Activated naive CD4-positive, alpha-beta T cell treated with Interleukin-2 at 50 U/mL for 16 hours (primary cell): ENCODE data around the gene SMIM22.
"Not testable (repeated sequence)": the region's sequence is repeated elsewhere in the genome, so short reads cannot be mapped to it uniquely, and the experiment has no call there.

Experiments used
- DNase-seq: peaks from one replicate; pipeline ENCODE4 v3.0.0-alpha.2; 2020

The SMIM22 gene

GRCh38 chr16:4769306-4769638 lies 25.9 kb upstream of the SMIM22 start:
- no peak for DNase-seq

DNA sequence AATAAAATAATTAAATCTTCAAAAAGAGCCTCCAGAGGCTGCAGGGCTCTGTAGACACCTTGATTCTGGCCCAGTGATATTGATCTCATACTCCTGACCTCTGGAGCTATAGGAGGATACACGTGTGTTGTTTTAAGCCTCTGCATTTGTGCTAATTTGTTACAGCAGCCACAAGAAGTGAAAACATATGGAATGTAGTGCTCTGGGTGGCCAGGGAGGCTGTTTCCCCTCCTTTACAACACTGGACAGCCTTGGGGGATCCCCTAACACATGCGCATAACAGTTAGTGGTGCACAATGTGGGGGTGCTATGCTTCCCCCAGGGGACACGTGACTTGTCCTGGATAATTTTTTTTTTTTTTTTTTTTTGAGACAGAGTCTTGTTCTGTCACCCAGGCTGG lies 23.5 kb upstream of the SMIM22 start:
- DNase-seq, result no peak

DNA sequence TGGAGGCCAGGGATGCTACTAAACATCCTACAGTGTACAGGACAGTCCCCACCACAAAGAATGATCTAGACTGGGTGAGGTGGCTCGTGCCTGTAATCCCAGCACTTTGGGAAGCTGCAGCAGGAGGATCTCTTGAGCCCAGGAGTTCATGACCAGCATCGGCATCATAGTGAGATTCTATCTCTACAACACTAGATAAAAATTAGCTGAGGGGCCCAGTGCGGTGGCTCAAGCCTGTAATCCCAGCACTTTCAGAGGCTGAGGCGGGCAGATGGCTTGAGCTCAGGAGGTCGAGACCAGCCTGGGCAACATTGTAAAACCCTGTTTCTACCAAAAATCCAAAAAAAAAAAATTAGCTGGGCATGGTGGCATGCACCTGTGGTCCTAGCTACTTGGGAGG lies 22.8 kb upstream of the SMIM22 start:
- no peak for DNase-seq

GRCh38 chr16:4775005-4775404 lies 20.2 kb upstream of the SMIM22 start:
- DNase-seq, result no peak

DNA sequence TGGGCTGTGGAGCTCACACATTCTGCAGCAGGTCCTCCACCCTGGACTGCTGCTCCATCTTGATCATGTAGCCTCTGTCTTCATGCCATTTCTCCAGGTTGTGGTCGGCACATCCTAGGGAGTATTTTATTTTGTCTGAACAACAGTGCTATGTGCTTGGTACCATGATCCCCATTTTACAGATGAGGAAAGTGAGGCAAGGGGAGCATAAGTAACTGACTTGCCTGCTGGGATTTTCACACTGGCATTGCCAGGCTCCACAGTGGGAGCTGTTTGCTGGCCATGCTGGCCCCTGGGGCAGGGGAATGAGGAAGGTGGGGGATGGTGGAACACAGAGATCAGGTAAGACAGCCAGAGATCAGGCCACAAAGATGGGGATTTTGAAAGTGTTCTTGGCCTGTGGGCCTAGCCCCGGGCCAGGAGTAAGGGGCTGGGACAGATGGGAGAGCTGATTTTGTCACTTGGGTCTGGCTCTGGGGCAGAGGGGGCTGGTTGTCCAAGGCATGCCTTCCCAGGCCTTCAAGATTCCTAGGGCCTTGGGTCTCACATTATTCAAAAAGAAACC lies 18.9 kb upstream of the SMIM22 start:
- DNase-seq, result no peak

DNA sequence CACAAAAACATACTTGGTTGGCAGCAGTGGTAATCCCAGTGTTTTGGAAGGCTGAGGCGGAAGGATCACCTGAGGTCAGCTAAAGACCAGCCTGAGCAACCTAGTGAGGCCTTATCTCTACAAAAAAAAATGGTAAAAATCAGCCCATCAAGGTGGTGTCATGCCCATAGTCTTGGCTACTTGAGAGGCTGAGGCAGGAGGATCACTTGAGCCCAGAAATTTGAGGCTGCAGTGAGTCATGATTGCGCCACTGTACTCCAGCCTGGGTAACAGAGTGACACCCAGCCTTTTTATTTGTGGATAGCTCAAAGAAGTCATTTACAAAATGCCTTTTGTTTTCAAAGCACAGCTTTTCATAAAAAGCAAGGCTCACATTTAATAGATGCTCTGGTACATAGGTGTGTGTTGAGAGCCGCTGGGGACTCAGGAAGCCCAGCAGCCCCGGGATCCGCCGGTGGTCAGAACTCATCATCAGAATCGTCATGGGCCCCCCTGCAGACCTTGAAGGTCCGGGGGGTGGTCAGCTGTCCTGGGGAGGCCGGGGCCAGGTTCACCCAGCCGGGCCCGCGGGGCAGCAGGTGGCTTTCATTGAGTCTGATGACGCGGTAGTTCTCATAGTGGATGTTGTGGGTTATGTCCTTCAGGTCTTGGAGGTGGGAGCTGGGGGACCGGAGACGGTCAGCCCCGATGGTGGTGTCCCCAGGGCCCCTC lies 17.7 kb upstream of the SMIM22 start:
- DNase-seq, result no peak

GRCh38 chr16:4778050-4778392 lies 17.1 kb upstream of the SMIM22 start:
- no peak for DNase-seq

DNA sequence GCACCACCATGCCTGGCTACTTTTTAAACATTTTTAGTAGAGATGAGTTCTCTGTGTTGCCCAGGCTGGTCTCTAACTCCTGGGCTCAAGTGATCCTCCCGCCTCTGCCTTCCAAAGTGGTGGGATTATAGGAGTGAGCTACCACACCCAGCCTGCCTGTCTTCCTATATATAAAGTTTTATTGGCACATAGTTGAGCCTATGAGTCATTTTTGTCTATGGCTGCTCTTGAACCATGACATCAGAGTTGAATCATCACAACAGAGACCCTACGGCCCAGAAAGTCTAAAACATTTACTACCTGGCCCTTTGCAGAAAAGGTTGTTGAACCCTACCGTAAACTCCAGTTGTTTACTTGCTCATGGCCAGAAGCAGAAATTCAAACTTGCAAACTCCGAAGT lies 14.9 kb upstream of the SMIM22 start:
- no peak for DNase-seq

- no peak for DNase-seq
Observed at GRCh38 chr16:4783251-4783950, 11.8 kb upstream of the SMIM22 start.

DNA sequence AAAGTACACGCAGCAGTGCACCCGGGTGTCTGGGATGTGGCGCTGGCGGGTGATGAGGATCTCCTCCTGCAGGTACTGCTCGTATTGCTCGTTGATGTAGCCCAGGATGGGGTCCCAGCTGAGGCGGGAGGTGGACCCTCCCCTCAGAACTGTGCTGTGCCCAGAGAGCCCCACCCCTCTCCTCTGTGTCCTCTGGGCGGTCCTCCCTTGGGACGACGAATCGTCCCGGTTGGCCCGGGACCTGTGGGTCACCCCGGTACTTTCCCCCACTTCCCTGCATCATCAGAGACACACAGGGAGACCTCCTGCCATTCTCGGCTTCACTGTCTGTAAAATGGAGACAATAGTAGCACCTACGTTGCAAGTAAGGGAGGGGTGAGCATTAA lies 11.2 kb upstream of the SMIM22 start:
- DNase-seq, result no peak

GRCh38 chr16:4784444-4784987 lies 10.7 kb upstream of the SMIM22 start:
- DNase-seq, result not testable (repeated sequence)

- no peak for DNase-seq
Observed at GRCh38 chr16:4785758-4786433, 9.3 kb upstream of the SMIM22 start.

- no peak for DNase-seq
Observed at GRCh38 chr16:4787068-4787467, 8.1 kb upstream of the SMIM22 start.

DNA sequence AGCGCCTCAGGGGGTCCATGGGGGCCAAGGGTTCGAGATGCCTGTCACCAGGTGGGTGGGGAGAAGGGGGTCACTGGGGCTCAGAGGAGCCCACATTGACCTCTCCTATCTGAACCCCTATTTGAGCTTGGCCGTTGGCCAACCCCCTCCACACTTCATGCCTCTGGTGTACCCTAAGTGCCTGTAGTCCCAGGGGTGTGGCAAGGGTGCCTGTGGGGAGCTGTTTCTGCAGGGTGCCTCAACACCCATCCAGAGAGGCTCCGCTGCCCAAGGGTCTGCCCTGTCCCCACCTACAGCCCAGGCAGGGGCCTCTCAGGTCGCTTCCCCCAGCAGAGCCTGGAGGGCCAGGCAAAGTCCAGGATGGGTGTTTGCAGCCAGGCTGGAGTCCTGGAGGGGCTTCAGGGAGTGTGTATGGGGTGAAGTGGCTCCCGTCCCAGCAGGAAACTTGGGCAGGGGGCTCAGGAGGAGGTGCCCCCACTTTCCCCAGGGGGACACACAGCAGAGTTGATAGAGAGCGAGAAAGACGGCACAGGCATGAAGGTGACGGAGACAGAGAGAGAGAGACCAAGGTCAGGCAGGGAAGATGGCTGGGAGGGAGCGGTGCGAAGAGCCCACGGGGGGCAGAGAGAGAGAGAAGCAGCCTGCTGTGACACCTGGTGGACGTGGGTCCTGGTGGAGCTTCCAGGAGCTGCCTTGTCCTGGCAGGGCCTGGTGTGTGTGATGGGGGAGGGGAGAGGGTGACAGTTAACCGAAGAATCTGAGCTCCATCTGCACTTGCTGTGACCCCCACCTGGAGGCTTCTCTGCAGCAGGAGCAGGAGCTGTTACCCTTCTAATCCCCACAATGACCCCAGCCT lies 7.3 kb upstream of the SMIM22 start, which contains the start of gene SEPTIN12:
TSS of gene SEPTIN12 (minus strand) at position 719 of the 856 bp plus-strand sequence. CDS start at position 19, 700 bp downstream.
- DNase-seq, result no peak

DNA sequence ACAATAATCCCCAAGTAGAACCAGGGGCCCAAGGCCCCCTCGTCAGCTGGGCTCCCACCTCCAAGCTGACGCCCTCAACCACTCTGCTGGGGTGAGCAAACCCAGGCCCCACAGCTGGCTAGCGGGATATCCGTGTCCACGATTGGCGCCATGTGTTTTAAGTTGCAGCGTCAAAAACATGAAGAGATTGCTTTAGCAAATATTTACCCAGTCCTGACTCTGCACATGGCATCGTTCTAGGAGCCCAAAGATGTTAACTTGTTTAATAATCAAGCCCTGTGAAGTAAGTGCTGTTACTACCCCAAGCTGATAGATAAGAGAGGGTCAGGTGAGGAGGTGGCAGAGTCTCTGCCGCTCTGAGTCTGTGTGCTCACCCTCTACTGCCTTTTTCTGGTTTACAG lies 6.7 kb upstream of the SMIM22 start:
- no peak for DNase-seq

DNA sequence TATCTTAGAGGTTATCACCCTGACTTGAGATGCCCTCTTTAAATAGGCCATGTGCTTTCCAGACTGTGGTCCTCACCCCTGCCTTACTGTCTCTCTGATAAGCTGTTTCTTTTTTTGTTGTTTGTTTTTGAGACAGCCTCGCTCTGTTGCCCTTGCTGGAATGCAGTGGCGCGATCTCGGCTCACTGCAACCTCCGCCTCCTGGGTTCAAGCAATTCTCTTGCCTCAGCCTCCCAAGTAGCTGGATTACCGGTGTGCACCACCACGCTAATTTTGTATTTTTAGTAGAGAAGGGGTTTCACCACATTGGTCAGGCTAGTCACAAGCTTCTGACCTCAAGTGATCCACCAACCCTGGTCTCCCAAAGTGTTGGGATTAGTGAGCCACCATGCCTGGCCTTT lies 6.3 kb upstream of the SMIM22 start:
- no peak for DNase-seq

DNA sequence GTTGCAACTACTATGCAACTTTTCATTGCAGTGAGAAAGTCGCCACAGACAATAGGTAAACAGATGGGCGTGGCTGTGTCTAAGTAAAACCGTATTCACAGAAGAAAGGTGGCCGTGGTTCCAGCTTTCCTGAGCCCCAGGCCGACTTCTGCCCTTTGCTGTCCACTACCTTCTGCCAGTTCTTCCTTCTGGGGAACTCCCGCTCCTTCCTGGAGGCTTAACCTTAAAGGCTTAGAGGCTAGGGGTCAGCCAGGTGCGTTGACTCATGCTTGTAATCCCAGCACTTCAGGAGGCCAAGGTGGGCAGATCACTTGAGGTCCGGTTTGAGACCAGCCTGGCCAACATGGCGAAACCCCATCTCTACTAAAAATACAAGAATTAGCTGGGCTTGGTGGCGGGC lies 4.9 kb upstream of the SMIM22 start:
- DNase-seq, result no peak

DNA sequence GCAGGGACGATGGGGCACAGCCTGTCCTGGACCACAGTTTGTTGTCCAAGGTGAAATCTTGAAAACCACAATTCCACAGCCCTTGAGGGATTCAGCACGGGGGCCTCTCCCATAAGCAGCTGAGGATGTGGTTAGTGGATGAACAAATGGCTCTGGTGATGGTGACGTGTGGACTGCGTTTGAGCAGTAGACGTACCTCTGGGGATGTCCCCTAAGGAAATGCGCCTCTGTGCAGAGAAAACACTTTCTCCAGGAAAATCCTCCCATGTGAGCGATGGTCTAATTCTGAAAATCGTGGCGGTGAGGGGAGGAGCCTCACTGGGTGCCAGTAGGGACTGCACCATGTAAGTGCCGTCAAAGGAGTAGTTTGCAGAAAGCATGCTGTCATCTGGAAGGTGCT lies 4.3 kb upstream of the SMIM22 start:
- DNase-seq, result no peak

DNA sequence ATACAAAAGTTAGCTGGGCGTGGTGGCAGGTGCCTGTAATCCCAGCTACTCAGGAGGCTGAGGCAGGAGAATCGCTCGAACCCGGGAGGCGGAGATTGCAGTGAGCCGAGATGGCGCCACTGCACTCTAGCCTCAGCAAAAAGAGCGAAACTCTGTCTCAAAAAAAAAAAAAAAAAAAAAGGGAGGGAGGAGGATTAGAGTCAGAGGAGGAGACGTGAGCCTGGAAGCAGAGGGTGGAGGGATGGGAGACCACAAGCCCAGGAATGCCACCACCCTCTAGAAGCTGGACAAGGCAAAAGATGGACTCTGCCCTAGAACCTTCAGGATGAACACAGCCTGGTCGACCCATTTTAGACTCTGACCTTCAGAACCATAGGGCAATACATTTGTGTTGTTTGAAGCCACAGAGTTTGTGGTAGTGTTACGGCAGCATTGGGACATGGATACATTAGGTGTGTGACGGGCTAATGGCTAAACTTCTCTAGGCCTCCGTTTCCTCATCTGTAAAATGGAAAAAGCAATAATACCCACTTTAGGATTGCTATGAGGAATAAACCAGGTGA lies 2.1 kb upstream of the SMIM22 start:
- no peak for DNase-seq

GRCh38 chr16:4795828-4796572 lies 831 bp downstream of the SMIM22 start:
- no peak for DNase-seq

DNA sequence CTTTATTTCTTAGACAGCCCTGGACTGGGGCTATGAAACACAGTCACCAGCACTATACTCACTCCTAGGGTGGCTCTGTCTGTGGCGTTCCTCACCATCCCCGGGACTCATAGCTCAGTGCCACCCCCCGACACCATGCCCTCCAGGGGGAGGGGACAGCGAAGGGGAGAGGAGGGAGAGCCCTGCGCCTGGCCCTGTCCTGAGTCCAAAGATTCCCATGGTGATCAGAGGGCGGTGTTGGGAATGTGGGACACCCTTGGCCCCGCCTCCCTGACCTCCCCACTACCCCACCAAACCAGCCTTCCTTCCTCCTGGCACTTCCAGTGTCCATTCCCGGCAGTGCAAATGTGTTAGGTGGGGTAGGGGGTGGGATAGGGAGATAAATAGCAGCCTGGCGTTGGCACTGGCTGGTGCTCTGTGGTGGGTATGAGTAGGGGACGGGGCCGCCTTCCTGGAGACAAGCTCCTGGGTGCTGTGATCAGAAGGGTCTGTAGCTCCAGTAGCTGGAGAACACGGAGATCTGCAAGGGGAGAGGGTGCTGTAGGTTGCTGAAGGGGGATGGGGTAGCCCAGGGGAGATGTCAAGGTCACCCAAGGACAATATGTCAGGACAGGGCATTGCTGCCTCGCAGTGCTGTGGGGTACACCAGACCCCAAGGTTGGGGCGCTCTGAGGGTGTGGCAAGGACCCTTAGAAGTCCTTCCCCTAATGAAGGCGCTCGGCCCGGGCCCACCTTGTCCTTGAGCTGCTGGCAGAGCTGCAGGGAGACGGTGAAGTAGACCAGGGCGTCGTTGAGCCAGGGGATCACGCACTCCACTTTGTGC lies 2.0 kb downstream of the SMIM22 start:
- DNase-seq, result no peak
